Bronchial epithelial cell (primary cell): ENCODE data around the gene IRX3. TPM values are rescaled to one million over a fixed set of nuclear protein-coding genes. Genes with fewer than 3 reads are reported as not detected.

Experiments
- DNase-seq: peaks from one replicate; pipeline ENCODE4 v3.0.0-alpha.2; 2010; ENCODE audit warnings: low read depth
- FAIRE-seq: peaks from 2 replicates; lab custom pipeline; 2011; peaks lifted over from hg19 to GRCh38; lab: Jason Lieb, UNC
- H3K27me3 ChIP-seq: 2 replicates; pipeline ENCODE4 v1.5.1; 2011; ENCODE audit warnings: low read length; ENCODE audit not compliant: control insufficient read depth, insufficient read depth
- H3K36me3 ChIP-seq: 2 replicates; pipeline ENCODE4 v1.5.1; 2011; ENCODE audit warnings: low read length; ENCODE audit not compliant: control insufficient read depth, insufficient read depth
- H3K4me3 ChIP-seq: 2 replicates; pipeline ENCODE4 v1.5.1; 2011; ENCODE audit warnings: mild to moderate bottlenecking, low read depth, low read length, control low read depth
- CTCF ChIP-seq: IDR thresholded peaks from 2 replicates; pipeline ENCODE4 v1.5.1; 2011; ENCODE audit warnings: mild to moderate bottlenecking, moderate library complexity, low read length, control low read depth, inconsistent platforms; ENCODE audit not compliant: insufficient read depth, severe bottlenecking
- total RNA-seq: library from RNA; depleted of rRNA; stranded (reverse); fragments of >200 nt; gene quantifications from 2 replicates; pipeline ENCODE4 v1.2.1, GENCODE V29; 2014

IRX3 gene
- total RNA-seq, 1 donor from 2014 or later = 2.1 TPM

- no peak for DNase-seq
- TF ChIP-seq CTCF = no peak
- Histone ChIP-seq H3K36me3 (no peaks in the 10 kb centered on the region), H3K27me3 (no peaks in the 10 kb centered on the region), H3K4me3 (no peak overlapping the region)
- no peak for FAIRE-seq
These were observed 4.5 kb upstream of the IRX3 start for GRCh38 chr16:54290833-54291655.

- H3K27me3 ChIP-seq = no peaks in the 10 kb centered on the region
- no peak for DNase-seq
These were observed 3.6 kb upstream of the IRX3 start for GRCh38 chr16:54289945-54290832.

GRCh38 chr16:54289242-54289944 lies 2.8 kb upstream of the IRX3 start:
- Histone ChIP-seq H3K4me3 (no peak overlapping the region), H3K27me3 (no peaks in the 10 kb centered on the region), H3K36me3 (no peaks in the 10 kb centered on the region)
- TF ChIP-seq CTCF = no peak
- no peak for FAIRE-seq
- DNase-seq = no peak

More at GRCh38 chr16:54289945-54290832, 3.6 kb upstream of the IRX3 start:
- TF ChIP-seq CTCF = no peak
- Histone ChIP-seq H3K4me3 (no peak overlapping the region), H3K36me3 (no peaks in the 10 kb centered on the region)
- FAIRE-seq = no peak

GRCh38 chr16:54288835-54289241 lies 2.3 kb upstream of the IRX3 start:
- FAIRE-seq (no peak), DNase-seq (no peak)
- Histone ChIP-seq H3K27me3 (no peaks in the 10 kb centered on the region), H3K36me3 (peaks cover under 1% of the 10 kb centered on the region), H3K4me3 (no peak overlapping the region)
- TF ChIP-seq CTCF = no peak

GRCh38 chr16:54288030-54288834 lies 1.6 kb upstream of the IRX3 start:
- FAIRE-seq = no peak
- TF ChIP-seq CTCF = no peak
- DNase-seq = no peak
- Histone ChIP-seq H3K27me3 (no peaks in the 10 kb centered on the region), H3K4me3 (no peak overlapping the region), H3K36me3 (peaks cover 1% of the 10 kb centered on the region)
